Panc1 (cell line): ENCODE results near the gene NAA25. TPM values are rescaled to one million over a fixed set of nuclear protein-coding genes. Genes with fewer than 3 reads are reported as not detected.
A peak's percentile ranks its signal among the peaks of the same experiment; 100 is the strongest.

Experiments
- ATAC-seq: fragments of 200-7000 bp; cut with Tn5 transposase; 2 replicates; pipeline ENCODE4 v1.9.1; 2020; ENCODE audit warnings: mild to moderate bottlenecking, moderate library complexity
- BruUV-seq: library from RNA; stranded (reverse); fragments of 400-500 nt; replicated peaks from 2 replicates; lab custom pipeline; 2021; lab: Mats Ljungman, UMichigan
- CTCF ChIA-PET: fragments of 300-600 bp; sonication (Branson Sonifier 250); formaldehyde crosslinking; loops from one replicate; lab custom pipeline; 2022; ENCODE audit warnings: antibody characterized with exemption; lab: Charles Lee
- POLR2A ChIA-PET: fragments of 300-600 bp; sonication (Branson Sonifier 250); formaldehyde crosslinking; loops from one replicate; lab custom pipeline; 2022; ENCODE audit warnings: antibody characterized with exemption; lab: Charles Lee
- DNase-seq: peaks from one replicate; pipeline ENCODE4 v3.0.0-alpha.2; 2010; ENCODE audit warnings: low read depth, low spot score
- H3K27ac ChIP-seq: 2 replicates; pipeline ENCODE4 v1.5.1; 2011; ENCODE audit warnings: mild to moderate bottlenecking, low read length, inconsistent platforms
- H3K27me3 ChIP-seq: fragments of 200-500 bp; sonication (Bioruptor generic); 2 replicates; pipeline ENCODE4 v1.6.0; 2014; ENCODE audit warnings: low read length, inconsistent platforms; ENCODE audit not compliant: control insufficient read depth, insufficient read depth
- H3K36me3 ChIP-seq: fragments of 200-500 bp; sonication (Bioruptor generic); 2 replicates; pipeline ENCODE4 v1.5.1; 2014; ENCODE audit warnings: inconsistent platforms, mild to moderate bottlenecking, low read length, moderate library complexity; ENCODE audit not compliant: control insufficient read depth, insufficient read depth
- H3K4me1 ChIP-seq: 2 replicates; pipeline ENCODE4 v1.5.1; 2011; ENCODE audit warnings: inconsistent platforms, mild to moderate bottlenecking, low read length, moderate library complexity; ENCODE audit not compliant: control insufficient read depth, insufficient read depth
- H3K4me3 ChIP-seq, 2 experiments: 2 replicates each; pipeline ENCODE4 v1.5.1; 2011 to 2012; ENCODE audit warnings: low read depth in 2 of 2, low read length in 2 of 2, mild to moderate bottlenecking in 2 of 2, inconsistent platforms in 1 of 2, moderate library complexity in 1 of 2
- H3K9me3 ChIP-seq: fragments of 200-500 bp; sonication (Bioruptor generic); 2 replicates; pipeline ENCODE4 v1.5.1; 2014; ENCODE audit warnings: low read depth, mild to moderate bottlenecking, inconsistent platforms, low read length, moderate library complexity; ENCODE audit not compliant: control insufficient read depth, insufficient read depth
- POLR2AphosphoS5 ChIP-seq: IDR thresholded peaks from 2 replicates; pipeline ENCODE4 v1.6.1; 2012; ENCODE audit warnings: mild to moderate bottlenecking, low read depth, low read length, moderate library complexity
- REST ChIP-seq, 2 experiments: IDR thresholded peaks; 2 replicates each; pipeline ENCODE4 v1.6.1; 2011 to 2012; ENCODE audit warnings: low read depth in 2 of 2, control low read depth in 1 of 2, low read length in 1 of 2, mild to moderate bottlenecking in 1 of 2, moderate library complexity in 1 of 2; ENCODE audit not compliant: insufficient read depth in 1 of 2
- SIN3A ChIP-seq: IDR thresholded peaks from 2 replicates; pipeline ENCODE4 v1.6.1; 2012; ENCODE audit warnings: low read depth, mild to moderate bottlenecking, low read length, moderate library complexity, borderline replicate concordance; ENCODE audit not compliant: insufficient read depth
- TCF7L2 ChIP-seq: IDR thresholded peaks from 2 replicates; pipeline ENCODE4 v1.6.1; 2011; ENCODE audit warnings: mild to moderate bottlenecking, low read depth, low read length, inconsistent platforms
- in situ Hi-C: cut with HindIII; loops from 2 replicates; pipeline ENCODE4 v1.10.0; 2016; ENCODE audit warnings: low sequenced_read_pairs, low pct_unique_long_range_greater_than_20kb
- intact Hi-C: fragments of 100-400 bp; cut with micrococcal nuclease; formaldehyde crosslinking; loops from one replicate; pipeline ENCODE4 v1.10.0; 2022; ENCODE audit not compliant: unreplicated experiment
- total RNA-seq: library from RNA; stranded (reverse); gene quantifications from one replicate; pipeline ENCODE4 v1.2.1, GENCODE V29; 2021; ENCODE audit not compliant: unreplicated experiment
- TF ChIP-seq, protein P1 (sequence below): fragments of 450-650 bp; IDR thresholded peaks from 2 replicates; pipeline ENCODE4 v1.5.1; 2017; ENCODE audit warnings: mild to moderate bottlenecking

The NAA25 gene
- total RNA-seq, 1 experiment from 2014 or later, result 32.2 TPM

DNA sequence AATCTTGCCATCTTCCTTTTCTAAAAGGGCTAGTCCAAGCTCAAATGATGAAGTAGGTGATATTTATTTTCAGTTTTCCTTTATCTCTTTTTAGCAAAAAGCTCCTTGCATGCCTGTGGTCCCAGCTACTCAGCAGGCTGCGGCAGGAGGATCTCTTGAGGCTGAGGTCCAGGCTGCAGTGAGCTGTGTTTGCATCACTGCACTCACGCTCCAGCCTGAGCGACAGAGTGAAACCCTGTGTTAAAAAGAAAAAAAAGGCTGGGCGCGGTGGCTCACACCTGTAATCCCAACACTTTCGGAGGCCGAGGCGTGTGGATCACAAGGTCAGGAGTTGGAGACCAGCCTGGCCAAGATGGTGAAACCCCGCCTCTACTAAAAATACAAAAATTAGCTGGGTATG, 100.6 kb downstream of the NAA25 start:
- POLR2A ChIA-PET, result no interaction called here
- intact Hi-C loops, result no loop called here

GRCh38 chr12:112005419-112006395, 102.9 kb downstream of the NAA25 start:
- Histone ChIP-seq H3K9me3 (no peaks in the 10 kb centered on the region), H3K36me3 (no peaks in the 10 kb centered on the region), H3K27me3 (no peaks in the 10 kb centered on the region), H3K27ac (0 out of 2 replicates have a peak overlapping the region, but pooled peaks have one; percentile 27), H3K4me3 (no peak overlapping the region), H3K4me1 (no peaks in the 10 kb centered on the region)
- intact Hi-C loops (no loop called here), in situ Hi-C loops (no loop called here)
- ChIA-PET POLR2A (interaction anchor here (0.6 kb wide), 1 partner anchor 15 kb away, joined by 8 read pairs; no protein-coding TSS in a partner anchor), CTCF (no interaction called here)
- no peak for TF ChIP-seq REST (IDR thresholded peaks at IDR 0.05; ENCODE audit: insufficient read depth in 1 of 2, low read depth in 2 of 2, low read length in 1 of 2)
- TF ChIP-seq, protein P1, sequence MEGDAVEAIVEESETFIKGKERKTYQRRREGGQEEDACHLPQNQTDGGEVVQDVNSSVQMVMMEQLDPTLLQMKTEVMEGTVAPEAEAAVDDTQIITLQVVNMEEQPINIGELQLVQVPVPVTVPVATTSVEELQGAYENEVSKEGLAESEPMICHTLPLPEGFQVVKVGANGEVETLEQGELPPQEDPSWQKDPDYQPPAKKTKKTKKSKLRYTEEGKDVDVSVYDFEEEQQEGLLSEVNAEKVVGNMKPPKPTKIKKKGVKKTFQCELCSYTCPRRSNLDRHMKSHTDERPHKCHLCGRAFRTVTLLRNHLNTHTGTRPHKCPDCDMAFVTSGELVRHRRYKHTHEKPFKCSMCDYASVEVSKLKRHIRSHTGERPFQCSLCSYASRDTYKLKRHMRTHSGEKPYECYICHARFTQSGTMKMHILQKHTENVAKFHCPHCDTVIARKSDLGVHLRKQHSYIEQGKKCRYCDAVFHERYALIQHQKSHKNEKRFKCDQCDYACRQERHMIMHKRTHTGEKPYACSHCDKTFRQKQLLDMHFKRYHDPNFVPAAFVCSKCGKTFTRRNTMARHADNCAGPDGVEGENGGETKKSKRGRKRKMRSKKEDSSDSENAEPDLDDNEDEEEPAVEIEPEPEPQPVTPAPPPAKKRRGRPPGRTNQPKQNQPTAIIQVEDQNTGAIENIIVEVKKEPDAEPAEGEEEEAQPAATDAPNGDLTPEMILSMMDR, result no peak
- no peak for TF ChIP-seq TCF7L2
- TF ChIP-seq SIN3A, result no peak
- TF ChIP-seq POLR2AphosphoS5, result no peak
- DNase-seq (no peak), ATAC-seq (peak; percentile 71; the same call in 1 of the 2 replicates)
- no TSS peak for BruUV-seq

More for the DNA sequence above, 100.6 kb downstream of the NAA25 start:
- H3K36me3 ChIP-seq, result no peaks in the 10 kb centered on the region
- TF ChIP-seq, protein P1, result no peak
- no peak for TF ChIP-seq TCF7L2
- no peak for TF ChIP-seq POLR2AphosphoS5
- TF ChIP-seq SIN3A, result no peak
- no peak for TF ChIP-seq REST (IDR thresholded peaks at IDR 0.05; ENCODE audit: insufficient read depth in 1 of 2, low read depth in 2 of 2, low read length in 1 of 2)
- H3K27me3 ChIP-seq, result no peaks in the 10 kb centered on the region
- CTCF ChIA-PET, result no interaction called here
- H3K4me3 ChIP-seq, result no peak overlapping the region
- no peak overlapping the region for H3K27ac ChIP-seq
- H3K4me1 ChIP-seq, result 0 out of 2 replicates have a peak, but pooled peaks cover 5% of the 10 kb centered on the region
- no peak for DNase-seq
- no peak for ATAC-seq
- no peaks in the 10 kb centered on the region for H3K9me3 ChIP-seq
- BruUV-seq, result no TSS peak
- in situ Hi-C loops, result no loop called here
